Hindlimb muscle (tissue), 1 donor: ENCODE data around the gene TULP4. TPM values are rescaled to one million over a fixed set of nuclear protein-coding genes. Genes with fewer than 3 reads are reported as not detected.

Source experiments
- polyA plus RNA-seq: library from polyadenylated mRNA; unstranded; fragments of 120-200 nt; gene quantifications from one replicate; pipeline ENCODE4 v1.2.1, GENCODE V29; 2013; ENCODE audit not compliant: insufficient read length

The TULP4 gene
- polyA plus RNA-seq, 1 donor = 21.4 TPM

Other genes with a start within 250 kb of the TULP4 start
- 5.8 TPM for gene SERAC1, start 144.2 kb upstream of the TULP4 start, polyA plus RNA-seq
- gene GTF2H5, start 144.1 kb upstream of the TULP4 start, polyA plus RNA-seq = 25.8 TPM
- gene TMEM181, start 247.6 kb downstream of the TULP4 start, polyA plus RNA-seq = 17.2 TPM